ENCODE results near the gene BEND5. TPM values are rescaled to one million over a fixed set of nuclear protein-coding genes. Genes with fewer than 3 reads are reported as not detected.
A peak's percentile ranks its signal among the peaks of the same experiment; 100 is the strongest.

Gene BEND5
- polyA plus RNA-seq, 4 donors = 23.8 to 29.7 (median 25.2) TPM

GRCh38 chr1:48726139-48726538 lies 50.6 kb downstream of the BEND5 start:
- DNase-seq (ENCODE audit: low read depth in 4 of 4, low spot score in 3 of 4) = no peak

DNA sequence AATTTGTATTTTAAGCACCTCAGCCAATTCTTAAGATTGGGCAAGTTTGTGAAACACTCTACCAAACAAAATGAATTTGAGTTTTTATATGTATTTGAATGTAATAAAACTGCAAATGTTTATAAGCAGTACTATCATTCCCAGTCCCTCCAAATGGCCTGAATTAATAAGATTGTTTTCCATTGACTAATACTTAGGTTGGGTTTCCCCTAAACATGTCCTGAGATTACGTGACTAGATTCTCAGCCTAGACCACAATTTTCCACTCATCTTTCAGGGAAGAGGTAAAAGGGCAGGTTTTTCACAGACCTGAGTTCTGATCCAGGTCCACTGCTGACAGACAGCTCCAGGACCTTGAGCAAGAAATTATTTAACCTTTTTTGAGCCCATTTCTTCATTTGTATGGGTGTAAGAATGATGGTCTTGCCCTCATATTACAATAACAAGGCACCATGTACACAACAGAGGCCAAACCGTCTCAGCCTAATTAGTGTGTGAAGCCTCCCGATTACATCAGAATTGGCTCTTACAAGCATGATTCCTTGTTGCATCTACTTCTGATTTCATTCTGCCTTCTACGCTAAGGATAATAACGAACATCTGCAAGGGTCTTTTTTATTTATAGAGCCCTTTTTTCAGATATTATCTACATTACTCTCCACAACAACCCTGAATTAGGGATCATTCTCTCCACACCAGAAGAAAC lies 51.2 kb downstream of the BEND5 start:
- DNase-seq (ENCODE audit: low read depth in 4 of 4, low spot score in 3 of 4) = no peak

DNA sequence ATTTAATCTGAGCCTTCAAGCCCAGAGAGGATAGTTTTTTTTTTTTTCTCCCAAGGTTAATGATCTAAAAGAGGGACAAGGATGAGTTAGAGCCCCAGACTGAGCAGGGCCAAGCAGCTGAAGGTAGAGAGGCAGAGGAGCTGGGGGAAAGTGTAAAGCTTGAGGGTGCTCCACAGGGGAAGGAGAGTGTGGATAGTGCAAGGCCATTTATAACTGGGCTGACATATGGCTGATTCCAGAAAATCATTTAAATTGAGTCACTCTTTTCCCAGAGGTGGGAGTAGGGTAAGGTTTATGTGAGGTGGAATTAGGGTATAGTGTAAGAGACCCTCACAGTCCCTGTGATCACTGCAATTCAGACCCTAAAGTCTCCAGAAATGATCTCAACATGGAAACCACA lies 55.8 kb downstream of the BEND5 start:
- DNase-seq (ENCODE audit: low read depth in 4 of 4, low spot score in 3 of 4) = no peak

GRCh38 chr1:48718705-48719104 lies 58.0 kb downstream of the BEND5 start:
- DNase-seq (ENCODE audit: low read depth in 4 of 4, low spot score in 3 of 4) = no peak

GRCh38 chr1:48718116-48718630 lies 58.5 kb downstream of the BEND5 start:
- DNase-seq (ENCODE audit: low read depth in 4 of 4, low spot score in 3 of 4) = no peak

GRCh38 chr1:48717082-48717481 lies 59.6 kb downstream of the BEND5 start:
- no peak for DNase-seq (ENCODE audit: low read depth in 4 of 4, low spot score in 3 of 4)

DNA sequence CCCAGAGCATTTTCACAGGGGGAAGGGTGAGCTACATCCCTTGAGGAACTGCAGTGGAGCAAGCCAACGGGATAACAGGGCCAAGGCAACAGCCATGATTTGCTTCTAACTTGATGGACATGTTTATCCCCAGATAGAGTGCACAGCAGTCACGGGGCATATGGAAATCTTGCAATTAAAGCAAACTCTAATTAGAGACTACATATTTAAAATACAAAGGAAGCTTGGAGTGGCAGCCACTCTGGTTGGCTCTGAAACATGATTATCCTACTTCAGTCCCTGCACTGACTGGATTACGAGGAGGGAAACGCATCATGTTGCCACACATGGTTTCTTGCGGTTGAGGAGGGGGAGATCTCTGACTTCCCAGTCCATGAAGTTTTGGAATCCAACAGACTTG lies 60.8 kb downstream of the BEND5 start:
- no peak for DNase-seq (ENCODE audit: low read depth in 4 of 4, low spot score in 3 of 4)

DNA sequence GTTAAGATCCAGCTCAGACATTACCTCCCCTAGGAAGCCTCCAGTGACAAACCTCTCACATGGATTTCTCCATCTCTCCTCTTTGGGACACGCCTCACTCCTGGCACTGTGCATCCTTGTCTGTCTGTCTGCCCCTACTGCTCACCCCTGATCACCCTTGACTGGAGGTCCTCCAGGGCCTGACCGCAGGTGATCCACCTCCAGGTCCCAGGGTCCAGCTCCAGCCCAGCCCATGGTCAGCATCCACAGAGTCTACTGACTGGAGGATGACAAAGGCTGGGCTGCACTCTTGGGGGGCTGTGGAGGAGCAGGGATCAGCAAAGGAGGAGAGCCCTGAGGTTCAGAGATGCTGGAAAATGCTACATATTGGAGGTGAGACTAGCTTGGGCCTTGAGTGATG lies 65.8 kb downstream of the BEND5 start:
- DNase-seq (ENCODE audit: low read depth in 4 of 4, low spot score in 3 of 4) = no peak

- DNase-seq (ENCODE audit: low read depth in 4 of 4, low spot score in 3 of 4) = no peak
Measured at GRCh38 chr1:48710318-48710717, 66.4 kb downstream of the BEND5 start.

- no peak for DNase-seq (ENCODE audit: low read depth in 4 of 4, low spot score in 3 of 4)
Measured at GRCh38 chr1:48704736-48705135, 72.0 kb downstream of the BEND5 start.

DNA sequence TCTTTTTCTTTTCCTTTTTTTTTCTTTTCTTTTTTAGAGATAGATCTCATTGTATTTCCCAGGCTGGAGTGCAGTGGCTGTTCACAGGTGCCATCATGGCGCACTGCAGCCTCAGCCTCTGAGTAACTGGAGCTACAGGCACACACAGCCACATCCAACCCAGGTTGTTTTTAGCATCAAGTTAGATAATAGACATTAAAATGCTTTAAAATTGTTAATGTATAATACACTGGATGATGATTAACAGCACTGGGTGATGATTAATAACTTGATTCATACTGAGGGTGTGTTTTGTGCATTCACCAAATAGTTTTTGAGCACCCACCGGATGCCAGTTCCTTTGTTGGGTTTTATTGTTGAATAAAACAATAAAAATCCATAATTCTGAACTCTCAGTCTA lies 75.2 kb downstream of the BEND5 start:
- DNase-seq (ENCODE audit: low read depth in 4 of 4, low spot score in 3 of 4) = no peak

DNA sequence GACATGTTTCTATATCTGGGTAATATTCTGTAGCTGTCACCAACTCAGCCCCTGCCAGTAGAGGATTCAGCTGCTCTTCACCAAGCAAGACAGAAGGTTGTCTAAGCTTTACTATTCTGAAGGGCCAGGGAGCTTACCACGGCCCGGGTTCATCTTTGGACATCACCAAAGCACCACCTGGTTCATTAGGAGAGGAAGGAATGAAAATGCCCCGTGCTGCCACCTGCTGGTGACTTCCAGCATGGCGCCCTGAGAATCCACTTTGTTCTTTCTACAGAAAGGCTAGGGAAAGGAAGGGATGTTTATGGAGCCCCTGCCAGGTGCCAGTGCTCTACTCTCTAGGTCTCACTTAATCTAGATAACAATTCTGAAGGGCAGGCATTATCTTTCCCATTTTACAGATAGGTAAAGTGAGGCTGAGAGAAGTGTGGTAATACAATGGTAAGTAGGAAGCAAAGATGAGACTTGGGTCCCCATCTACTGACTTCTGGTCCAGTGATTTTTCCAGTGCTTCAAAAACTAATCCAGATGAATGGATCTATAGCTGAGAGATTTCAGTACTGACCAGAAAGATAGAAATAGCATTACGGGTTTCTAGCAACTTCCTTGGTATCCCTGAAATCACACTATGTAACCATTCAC lies 79.5 kb downstream of the BEND5 start:
- no peak for DNase-seq (ENCODE audit: low read depth in 4 of 4, low spot score in 3 of 4)

GRCh38 chr1:48695161-48695560 lies 81.5 kb downstream of the BEND5 start:
- DNase-seq (ENCODE audit: low read depth in 4 of 4, low spot score in 3 of 4) = no peak

GRCh38 chr1:48693674-48694320 lies 82.9 kb downstream of the BEND5 start:
- DNase-seq (ENCODE audit: low read depth in 4 of 4, low spot score in 3 of 4) = no peak

GRCh38 chr1:48693180-48693579 lies 83.5 kb downstream of the BEND5 start:
- no peak for DNase-seq (ENCODE audit: low read depth in 4 of 4, low spot score in 3 of 4)

DNA sequence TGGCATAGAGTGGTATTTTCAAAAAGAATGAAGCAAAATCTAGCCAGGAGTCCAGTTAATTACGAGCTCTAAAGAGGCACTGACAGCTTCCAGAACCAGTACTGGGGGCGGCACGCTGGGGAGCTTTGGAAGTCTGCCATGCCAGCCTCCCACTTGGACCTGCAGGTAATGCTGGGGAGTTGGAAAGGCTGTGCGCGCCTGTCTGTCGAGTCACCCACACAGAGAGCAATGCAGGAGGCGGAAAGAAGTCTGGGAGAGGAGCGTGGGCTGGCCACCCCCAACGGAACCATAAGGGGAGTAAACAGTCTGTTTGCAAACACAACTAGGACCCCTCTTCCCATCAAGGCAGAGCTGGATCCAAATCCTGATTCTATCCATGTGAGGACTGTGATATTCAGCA lies 84.5 kb downstream of the BEND5 start:
- no peak for DNase-seq (ENCODE audit: low read depth in 4 of 4, low spot score in 3 of 4)

- no peak for DNase-seq (ENCODE audit: low read depth in 4 of 4, low spot score in 3 of 4)
Measured at GRCh38 chr1:48691429-48692001, 85.2 kb downstream of the BEND5 start.

- DNase-seq (ENCODE audit: low read depth in 4 of 4, low spot score in 3 of 4) = no peak
Measured at GRCh38 chr1:48688102-48688760, 88.5 kb downstream of the BEND5 start.

DNA sequence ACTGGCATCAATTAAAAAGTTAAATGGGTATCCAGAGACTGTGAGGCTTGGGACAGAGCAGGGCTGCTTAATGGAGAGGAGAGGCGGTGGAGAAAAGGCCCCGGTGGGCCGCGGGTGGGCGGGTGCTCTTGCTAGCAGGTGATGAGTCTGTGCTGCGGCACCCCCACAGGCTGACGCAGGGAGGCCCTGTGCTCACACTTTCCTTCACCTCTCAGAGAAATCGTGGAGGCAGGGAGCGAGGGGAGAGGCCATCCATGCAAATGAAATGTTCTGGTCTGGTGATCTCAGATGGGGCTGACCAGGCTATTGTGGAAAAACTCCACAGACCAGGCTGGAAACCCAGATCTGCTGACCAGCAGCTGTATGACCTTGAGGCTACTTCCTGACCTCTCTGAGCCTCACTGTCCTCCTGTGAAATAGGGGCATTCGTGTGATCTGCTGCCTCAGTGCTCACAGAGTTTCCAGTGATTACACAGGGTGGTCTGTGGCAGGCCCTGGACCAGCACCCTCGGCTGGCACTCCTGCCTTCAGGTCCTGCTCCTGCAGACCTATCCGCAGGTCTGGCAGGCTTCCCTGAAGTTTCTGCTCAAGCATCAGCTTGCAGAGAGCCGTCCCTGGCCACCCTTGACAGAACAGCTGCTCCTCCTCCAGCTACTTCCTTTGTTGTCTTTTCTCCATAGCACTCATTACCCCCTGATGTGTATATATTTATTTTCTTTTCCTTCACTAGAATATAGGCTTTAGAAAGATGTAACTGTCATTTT lies 89.2 kb downstream of the BEND5 start:
- DNase-seq (ENCODE audit: low read depth in 4 of 4, low spot score in 3 of 4) = peak in 2 of 4 donors; percentile 47 to 51

DNA sequence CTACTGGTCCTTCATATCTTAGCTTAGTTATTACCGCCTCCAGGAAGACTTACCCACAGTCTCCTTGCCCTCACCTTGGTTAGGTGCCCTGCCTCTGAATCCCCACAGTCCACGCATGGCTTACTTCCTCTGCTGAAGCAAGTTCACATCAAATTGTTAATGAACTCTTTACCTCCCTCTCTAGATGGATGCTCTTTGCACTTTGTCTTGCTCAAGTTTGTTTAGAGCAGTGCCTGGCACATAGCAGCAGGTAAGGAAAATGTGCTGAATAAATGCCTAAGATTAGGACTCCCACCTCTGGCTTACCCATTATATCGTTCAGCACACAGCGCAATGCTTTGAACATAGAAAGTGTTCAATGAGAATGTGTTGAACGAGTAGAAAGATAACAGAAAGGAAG lies 90.5 kb downstream of the BEND5 start:
- DNase-seq (ENCODE audit: low read depth in 4 of 4, low spot score in 3 of 4) = no peak
